Measurements from ENCODE around the gene CCNQ. TPM values are rescaled to one million over a fixed set of nuclear protein-coding genes. Genes with fewer than 3 reads are reported as not detected.

CCNQ gene
- total RNA-seq, 1 donor from 2014 or later, result 24.4 TPM

DNA sequence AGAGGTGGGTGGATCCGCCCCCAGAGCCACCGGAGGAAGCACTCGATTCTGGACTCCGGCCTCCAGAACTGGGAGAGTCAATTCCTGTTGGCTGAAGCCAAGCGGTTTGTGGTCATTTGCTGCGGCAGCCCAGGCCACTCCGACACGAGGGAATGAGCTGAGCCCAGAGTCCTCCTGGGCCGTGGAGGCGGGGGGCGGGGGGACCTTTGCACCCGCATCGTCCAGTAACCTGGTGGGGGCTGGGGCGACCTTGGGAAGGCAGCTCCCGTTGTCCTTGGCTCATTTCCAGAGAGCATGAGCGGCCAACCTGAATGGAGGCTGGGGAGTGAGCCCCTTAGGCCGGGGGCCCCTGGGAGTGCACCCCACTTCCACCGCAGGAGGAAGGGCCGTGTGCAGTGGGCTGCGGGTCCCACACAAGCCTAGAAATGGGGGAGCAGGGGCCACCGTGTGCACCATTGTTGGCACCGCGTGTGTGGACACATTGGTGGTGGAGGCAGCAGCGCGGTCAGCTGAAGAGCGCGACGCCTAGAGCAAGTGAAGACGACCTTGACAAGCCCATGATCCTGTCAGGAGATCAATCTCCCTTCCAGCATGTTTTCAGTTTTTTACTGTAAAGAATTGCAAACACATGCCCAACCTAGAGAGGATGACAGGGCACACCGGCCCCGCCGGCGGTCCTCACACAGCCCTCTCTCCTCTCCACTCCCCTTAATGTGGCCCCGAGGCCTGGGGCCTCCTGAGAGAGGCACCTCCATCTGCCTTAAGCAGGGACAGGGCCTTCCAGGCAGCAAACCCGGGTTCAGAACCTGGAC is 28.1 kb upstream of the CCNQ start:
- DNase-seq (ENCODE audit: low read depth, low spot score), result no peak
- peaks cover 5% of the 10 kb centered on the region for H3K9me3 Mint-ChIP-seq
- peaks cover 4% of the 10 kb centered on the region for H3K36me3 Mint-ChIP-seq (ENCODE audit: low read depth)
- no peaks in the 10 kb centered on the region for H3K27me3 Mint-ChIP-seq (ENCODE audit: low read depth)
- H3K4me1 Mint-ChIP-seq, result no peaks in the 10 kb centered on the region
- H3K4me3 Mint-ChIP-seq, result no peak overlapping the region
- H3K27ac Mint-ChIP-seq (ENCODE audit: unreplicated experiment), result no peak overlapping the region
- TF ChIP-seq, protein P1, sequence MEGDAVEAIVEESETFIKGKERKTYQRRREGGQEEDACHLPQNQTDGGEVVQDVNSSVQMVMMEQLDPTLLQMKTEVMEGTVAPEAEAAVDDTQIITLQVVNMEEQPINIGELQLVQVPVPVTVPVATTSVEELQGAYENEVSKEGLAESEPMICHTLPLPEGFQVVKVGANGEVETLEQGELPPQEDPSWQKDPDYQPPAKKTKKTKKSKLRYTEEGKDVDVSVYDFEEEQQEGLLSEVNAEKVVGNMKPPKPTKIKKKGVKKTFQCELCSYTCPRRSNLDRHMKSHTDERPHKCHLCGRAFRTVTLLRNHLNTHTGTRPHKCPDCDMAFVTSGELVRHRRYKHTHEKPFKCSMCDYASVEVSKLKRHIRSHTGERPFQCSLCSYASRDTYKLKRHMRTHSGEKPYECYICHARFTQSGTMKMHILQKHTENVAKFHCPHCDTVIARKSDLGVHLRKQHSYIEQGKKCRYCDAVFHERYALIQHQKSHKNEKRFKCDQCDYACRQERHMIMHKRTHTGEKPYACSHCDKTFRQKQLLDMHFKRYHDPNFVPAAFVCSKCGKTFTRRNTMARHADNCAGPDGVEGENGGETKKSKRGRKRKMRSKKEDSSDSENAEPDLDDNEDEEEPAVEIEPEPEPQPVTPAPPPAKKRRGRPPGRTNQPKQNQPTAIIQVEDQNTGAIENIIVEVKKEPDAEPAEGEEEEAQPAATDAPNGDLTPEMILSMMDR (conservative IDR thresholded peaks at IDR 0.05), result no peak

DNA sequence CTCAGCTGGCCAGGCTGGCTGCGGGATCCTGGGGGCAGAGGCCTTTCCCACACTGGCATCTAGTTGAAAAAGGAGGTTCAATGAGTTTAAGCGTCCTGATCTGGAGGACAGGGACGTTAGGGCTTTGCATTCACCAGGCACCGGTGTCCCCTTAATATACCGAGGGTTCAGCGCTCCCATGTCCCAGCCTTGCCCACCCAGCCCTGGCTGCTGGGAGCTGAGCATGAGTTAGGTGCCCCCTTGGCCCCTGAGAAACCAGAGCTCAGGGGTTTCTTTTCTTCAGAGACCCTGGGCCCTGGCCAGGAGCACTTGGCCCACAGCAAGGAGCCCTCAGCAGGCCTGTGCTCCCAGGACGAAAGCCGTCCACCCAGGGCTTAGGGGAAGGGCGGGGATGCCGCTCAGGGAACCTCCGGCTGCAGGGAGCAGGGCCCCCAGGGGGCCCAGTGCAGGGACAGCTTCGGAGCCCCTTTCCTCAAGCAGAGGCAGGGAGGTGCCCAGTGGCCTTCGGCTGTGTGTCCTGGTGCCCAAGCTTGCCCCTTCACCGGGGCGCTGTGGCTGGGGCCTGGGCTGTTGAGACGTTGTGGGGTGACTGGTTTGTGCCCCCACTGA is 27.2 kb upstream of the CCNQ start:
- no peak for DNase-seq (ENCODE audit: low read depth, low spot score)
- H3K36me3 Mint-ChIP-seq (ENCODE audit: low read depth), result peaks cover 2% of the 10 kb centered on the region
- no peaks in the 10 kb centered on the region for H3K4me1 Mint-ChIP-seq
- TF ChIP-seq, protein P1 (conservative IDR thresholded peaks at IDR 0.05), result no peak
- H3K4me3 Mint-ChIP-seq, result no peak overlapping the region
- no peak overlapping the region for H3K27ac Mint-ChIP-seq (ENCODE audit: unreplicated experiment)
- peaks cover 3% of the 10 kb centered on the region for H3K9me3 Mint-ChIP-seq
- H3K27me3 Mint-ChIP-seq (ENCODE audit: low read depth), result no peaks in the 10 kb centered on the region

DNA sequence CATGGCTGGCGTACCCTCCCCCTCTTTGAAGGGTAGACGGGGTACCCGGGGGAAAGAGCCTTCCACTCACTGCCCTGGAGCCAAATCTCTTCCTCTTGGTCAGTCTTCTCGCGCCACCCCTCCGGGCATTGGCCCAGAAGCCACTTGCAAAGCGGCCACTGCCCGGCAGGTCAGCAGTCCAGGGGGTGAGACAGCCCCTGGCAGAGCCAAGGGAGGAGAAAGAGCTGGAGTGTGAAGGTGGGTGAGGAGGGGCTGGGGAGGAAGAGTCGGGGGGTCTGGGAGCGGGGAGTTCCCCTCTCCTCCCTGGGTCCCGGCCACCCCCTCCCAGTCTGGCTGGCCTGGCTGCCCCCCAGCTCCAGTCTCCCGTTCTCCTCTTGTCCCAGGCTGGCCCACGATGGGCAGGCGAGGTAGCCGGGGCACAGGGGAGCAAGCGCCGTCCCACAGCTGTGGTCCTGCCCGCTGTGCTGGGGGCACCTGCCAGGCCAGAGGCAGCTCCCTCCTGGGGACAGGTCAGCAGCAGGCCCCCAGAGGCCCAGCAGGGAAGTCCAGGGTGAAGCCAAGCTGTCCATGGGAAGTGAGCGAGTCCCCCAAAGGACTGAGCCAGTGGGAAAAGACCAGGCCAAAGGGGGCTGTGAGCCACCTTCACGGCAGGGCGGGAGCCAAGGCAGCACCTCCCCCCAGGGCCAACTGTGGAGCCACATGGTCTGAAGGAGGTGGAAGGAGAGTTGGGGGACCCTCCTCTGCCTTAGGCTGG is 26.5 kb upstream of the CCNQ start:
- Mint-ChIP-seq H3K27ac (ENCODE audit: unreplicated experiment) (no peak overlapping the region), H3K4me1 (no peaks in the 10 kb centered on the region), H3K9me3 (no peaks in the 10 kb centered on the region), H3K4me3 (no peak overlapping the region), H3K27me3 (ENCODE audit: low read depth) (no peaks in the 10 kb centered on the region), H3K36me3 (ENCODE audit: low read depth) (no peaks in the 10 kb centered on the region)
- TF ChIP-seq, protein P1 (conservative IDR thresholded peaks at IDR 0.05), result no peak
- no peak for DNase-seq (ENCODE audit: low read depth, low spot score)

DNA sequence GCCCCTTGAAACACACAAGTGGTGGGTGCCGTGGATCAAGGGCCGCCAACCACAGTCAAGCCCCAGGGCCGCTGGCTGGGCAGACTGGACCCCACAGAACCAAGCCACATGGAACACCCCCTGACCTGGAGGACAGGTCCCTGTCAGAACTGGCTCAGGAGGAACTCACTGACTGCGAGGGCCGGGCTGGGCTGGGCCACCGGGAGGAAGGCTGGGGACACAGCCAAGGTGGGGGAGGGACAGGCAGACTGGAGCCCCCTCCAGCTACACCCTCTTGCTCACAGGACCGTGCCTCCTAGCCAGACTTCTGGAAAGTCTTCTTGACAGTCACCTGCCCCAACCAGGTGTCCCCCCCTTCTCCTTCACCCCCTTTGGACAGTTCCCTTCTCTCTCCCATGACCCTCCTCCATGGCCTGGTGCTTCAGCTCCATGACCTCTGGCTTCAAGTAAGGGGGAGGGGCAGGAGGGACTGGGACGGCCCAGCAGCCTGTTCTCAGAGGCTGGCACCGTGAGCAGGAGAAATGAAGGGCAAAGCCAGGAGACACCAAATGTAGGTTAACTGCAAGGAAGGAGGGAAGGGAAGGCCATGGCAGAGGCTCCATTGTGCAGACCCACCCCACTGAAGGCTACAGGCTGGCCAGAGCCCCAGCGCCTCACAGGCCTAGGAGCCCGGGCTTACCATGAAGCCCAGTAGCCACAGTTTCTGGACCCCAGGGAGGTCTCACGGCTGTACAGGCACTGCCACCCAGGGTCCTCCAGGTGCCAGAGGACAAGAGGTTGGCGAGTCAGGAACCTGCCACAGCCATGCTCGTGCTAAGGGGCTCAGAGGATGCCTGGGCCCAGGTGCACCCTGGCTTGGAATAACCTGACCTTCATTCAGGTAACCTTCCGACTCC is 25.5 kb upstream of the CCNQ start:
- no peaks in the 10 kb centered on the region for H3K9me3 Mint-ChIP-seq
- H3K27ac Mint-ChIP-seq (ENCODE audit: unreplicated experiment), result no peak overlapping the region
- H3K4me1 Mint-ChIP-seq, result no peaks in the 10 kb centered on the region

More for the DNA sequence above, 25.5 kb upstream of the CCNQ start:
- Mint-ChIP-seq H3K36me3 (ENCODE audit: low read depth) (no peaks in the 10 kb centered on the region), H3K27me3 (ENCODE audit: low read depth) (no peaks in the 10 kb centered on the region), H3K4me3 (no peak overlapping the region)
- TF ChIP-seq, protein P1 (conservative IDR thresholded peaks at IDR 0.05), result no peak
- DNase-seq (ENCODE audit: low read depth, low spot score), result no peak
